Bronchial epithelial cell (primary cell): Measurements from ENCODE around the gene HTR6. TPM values are rescaled to one million over a fixed set of nuclear protein-coding genes. Genes with fewer than 3 reads are reported as not detected.

ENCODE experiments used
- DNase-seq: peaks from one replicate; pipeline ENCODE4 v3.0.0-alpha.2; 2010; ENCODE audit warnings: low read depth
- FAIRE-seq: peaks from 2 replicates; lab custom pipeline; 2011; peaks lifted over from hg19 to GRCh38; lab: Jason Lieb, UNC
- H3K27me3 ChIP-seq: 2 replicates; pipeline ENCODE4 v1.5.1; 2011; ENCODE audit warnings: low read length; ENCODE audit not compliant: control insufficient read depth, insufficient read depth
- H3K36me3 ChIP-seq: 2 replicates; pipeline ENCODE4 v1.5.1; 2011; ENCODE audit warnings: low read length; ENCODE audit not compliant: control insufficient read depth, insufficient read depth
- H3K4me3 ChIP-seq: 2 replicates; pipeline ENCODE4 v1.5.1; 2011; ENCODE audit warnings: mild to moderate bottlenecking, low read depth, low read length, control low read depth
- total RNA-seq: library from RNA; depleted of rRNA; stranded (reverse); fragments of >200 nt; gene quantifications from 2 replicates; pipeline ENCODE4 v1.2.1, GENCODE V29; 2014
- TF ChIP-seq, protein P1 (sequence below): IDR thresholded peaks from 2 replicates; pipeline ENCODE4 v1.5.1; 2011; ENCODE audit warnings: mild to moderate bottlenecking, moderate library complexity, low read length, control low read depth, inconsistent platforms; ENCODE audit not compliant: insufficient read depth, severe bottlenecking

The HTR6 gene
- total RNA-seq, 1 donor from 2014 or later, result not detected

DNA sequence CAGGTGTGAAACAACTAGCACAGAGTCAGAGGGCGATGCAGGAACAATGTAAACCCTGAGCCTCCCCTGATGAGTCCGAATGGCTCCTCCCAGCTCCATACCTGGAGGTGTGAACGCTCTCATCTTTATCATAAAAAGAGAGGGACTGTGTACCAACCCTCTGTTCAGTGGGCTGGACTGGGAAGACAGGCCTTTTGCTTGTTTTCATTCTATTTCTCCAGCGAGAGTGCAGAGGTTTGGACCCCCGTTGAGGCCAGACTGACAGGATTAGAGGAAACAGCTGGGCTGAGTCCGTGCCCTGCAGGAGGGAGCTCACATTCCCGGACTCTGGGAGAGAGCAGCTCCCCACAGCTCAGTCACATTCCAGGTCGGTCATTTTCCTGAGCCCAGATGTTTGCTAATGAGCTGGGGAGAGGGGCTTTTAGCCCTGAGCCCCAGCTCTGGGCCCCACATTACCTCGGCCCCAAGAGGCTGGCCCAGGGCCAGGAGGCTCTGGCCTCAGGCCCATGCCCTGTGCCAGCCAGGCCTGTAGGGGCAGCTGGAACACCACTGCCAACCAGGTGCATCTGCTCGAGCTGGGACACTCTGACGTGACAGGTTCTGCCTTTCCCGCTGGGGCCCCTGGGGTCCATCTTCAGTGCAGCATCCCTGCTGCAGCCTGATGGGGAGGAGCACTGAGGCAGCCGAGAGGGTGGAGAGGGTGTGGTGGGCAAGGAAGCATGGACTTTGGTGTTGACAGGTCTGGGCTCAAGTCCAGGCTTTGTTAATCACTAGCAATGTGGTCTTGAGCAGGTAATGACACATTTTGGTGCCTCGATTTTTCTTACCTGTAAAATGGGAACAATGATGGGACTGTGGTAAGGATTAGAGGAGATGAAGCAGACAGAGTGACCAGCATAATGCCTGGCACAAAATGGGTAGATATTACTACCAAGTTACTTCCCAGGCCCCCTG, 24.0 kb upstream of the HTR6 start:
- TF ChIP-seq, protein P1, sequence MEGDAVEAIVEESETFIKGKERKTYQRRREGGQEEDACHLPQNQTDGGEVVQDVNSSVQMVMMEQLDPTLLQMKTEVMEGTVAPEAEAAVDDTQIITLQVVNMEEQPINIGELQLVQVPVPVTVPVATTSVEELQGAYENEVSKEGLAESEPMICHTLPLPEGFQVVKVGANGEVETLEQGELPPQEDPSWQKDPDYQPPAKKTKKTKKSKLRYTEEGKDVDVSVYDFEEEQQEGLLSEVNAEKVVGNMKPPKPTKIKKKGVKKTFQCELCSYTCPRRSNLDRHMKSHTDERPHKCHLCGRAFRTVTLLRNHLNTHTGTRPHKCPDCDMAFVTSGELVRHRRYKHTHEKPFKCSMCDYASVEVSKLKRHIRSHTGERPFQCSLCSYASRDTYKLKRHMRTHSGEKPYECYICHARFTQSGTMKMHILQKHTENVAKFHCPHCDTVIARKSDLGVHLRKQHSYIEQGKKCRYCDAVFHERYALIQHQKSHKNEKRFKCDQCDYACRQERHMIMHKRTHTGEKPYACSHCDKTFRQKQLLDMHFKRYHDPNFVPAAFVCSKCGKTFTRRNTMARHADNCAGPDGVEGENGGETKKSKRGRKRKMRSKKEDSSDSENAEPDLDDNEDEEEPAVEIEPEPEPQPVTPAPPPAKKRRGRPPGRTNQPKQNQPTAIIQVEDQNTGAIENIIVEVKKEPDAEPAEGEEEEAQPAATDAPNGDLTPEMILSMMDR, result peak; percentile 29
- FAIRE-seq (no peak), DNase-seq (peak; percentile 85)
- Histone ChIP-seq H3K36me3 (no peaks in the 10 kb centered on the region), H3K27me3 (no peaks in the 10 kb centered on the region), H3K4me3 (no peak overlapping the region)

GRCh38 chr1:19643121-19643520, 21.6 kb upstream of the HTR6 start:
- TF ChIP-seq, protein P1, result peak; percentile 47
- DNase-seq, result peak; percentile 83
- H3K4me3 ChIP-seq, result peak overlapping the region; percentile 86
- FAIRE-seq, result no peak
- H3K36me3 ChIP-seq, result no peaks in the 10 kb centered on the region
- H3K27me3 ChIP-seq, result no peaks in the 10 kb centered on the region

DNA sequence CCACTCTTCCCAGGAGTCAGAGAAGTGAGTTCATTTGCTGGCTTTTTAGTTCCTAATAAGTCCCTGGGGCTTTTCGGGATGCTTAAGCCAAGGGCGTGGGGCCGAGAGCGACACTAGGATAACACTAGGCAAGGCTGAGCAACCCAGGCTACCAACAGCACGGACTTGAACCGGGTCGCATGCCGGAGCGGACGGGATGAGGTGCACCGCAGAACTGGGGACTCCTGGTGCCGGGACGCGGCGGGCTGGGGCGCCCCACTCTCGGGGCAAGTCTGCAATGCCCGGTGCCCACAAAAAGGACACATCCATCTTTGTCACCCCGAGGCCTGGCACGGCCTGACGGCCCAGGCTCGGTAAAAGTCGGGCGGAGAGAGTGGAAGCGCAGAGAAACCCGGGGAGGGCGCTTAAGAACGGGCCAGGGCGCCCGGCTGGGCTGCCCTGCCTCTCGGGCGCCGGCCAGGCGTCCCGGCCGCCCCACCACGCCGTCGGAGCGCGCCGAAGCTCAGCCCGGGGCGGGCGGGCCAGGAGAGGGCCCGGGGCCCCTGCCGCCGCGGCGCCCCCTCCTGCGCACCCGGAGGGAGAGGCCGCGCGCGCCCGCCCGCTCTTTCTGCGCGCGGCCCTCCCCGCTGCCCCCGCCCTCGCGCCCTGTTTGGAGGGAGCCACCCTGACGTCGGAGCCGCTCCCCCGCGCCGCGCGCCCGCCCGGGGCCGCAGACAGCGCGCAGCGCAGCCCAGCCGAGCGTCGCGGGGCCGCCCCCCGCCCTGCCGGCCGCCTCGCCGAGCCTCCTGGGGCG, 20.9 kb upstream of the HTR6 start, which contains the start of gene NBL1:
TSS of gene NBL1 (plus strand) at position 710 of the 793 bp plus-strand sequence. CDS start 10,720 bp downstream, outside the sequence.
- DNase-seq (peak; percentile 26), FAIRE-seq (no peak)
- H3K36me3 ChIP-seq, result no peaks in the 10 kb centered on the region
- no peaks in the 10 kb centered on the region for H3K27me3 ChIP-seq
- TF ChIP-seq, protein P1, result no peak
- H3K4me3 ChIP-seq, result peak within 1 kb of the TSS; percentile 86

DNA sequence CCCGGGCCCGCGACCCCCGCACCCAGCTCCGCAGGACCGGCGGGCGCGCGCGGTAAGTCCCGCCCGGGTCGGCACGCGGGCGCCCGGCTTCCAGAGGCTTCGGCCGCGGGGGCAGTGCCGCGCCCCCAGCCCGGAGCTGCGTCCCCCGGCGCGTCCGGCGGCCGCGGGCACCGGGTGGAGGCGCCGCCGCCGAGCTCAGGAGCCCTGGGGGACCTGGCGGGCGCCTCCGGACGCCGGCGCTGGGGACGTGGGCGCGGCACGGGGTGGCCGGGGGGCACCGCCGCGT, 20.3 kb upstream of the HTR6 start:
- DNase-seq (no peak), FAIRE-seq (no peak)
- no peaks in the 10 kb centered on the region for H3K27me3 ChIP-seq
- peak overlapping the region; percentile 86 for H3K4me3 ChIP-seq
- no peaks in the 10 kb centered on the region for H3K36me3 ChIP-seq
- TF ChIP-seq, protein P1, result no peak

- no peak for DNase-seq
- FAIRE-seq, result no peak
- no peaks in the 10 kb centered on the region for H3K36me3 ChIP-seq
- TF ChIP-seq, protein P1, result no peak
- H3K27me3 ChIP-seq, result no peaks in the 10 kb centered on the region
- peak overlapping the region; percentile 86 for H3K4me3 ChIP-seq
These were observed 19.8 kb upstream of the HTR6 start for GRCh38 chr1:19644681-19645410.
